HG03025 (cell line): Measurements from ENCODE around the gene PGAM5.
A peak's percentile ranks its signal among the peaks of the same experiment; 100 is the strongest.
"Not testable (repeated sequence)": the region's sequence is repeated elsewhere in the genome, so short reads cannot be mapped to it uniquely, and the experiment has no call there.

ENCODE experiments used
- ATAC-seq: cut with Tn5 transposase; IDR thresholded peaks from one replicate; pipeline ENCODE4 v1.9.1; 2021; ENCODE audit warnings: mild to moderate bottlenecking, moderate library complexity; ENCODE audit not compliant: unreplicated experiment, low FRiP score

The PGAM5 gene

DNA sequence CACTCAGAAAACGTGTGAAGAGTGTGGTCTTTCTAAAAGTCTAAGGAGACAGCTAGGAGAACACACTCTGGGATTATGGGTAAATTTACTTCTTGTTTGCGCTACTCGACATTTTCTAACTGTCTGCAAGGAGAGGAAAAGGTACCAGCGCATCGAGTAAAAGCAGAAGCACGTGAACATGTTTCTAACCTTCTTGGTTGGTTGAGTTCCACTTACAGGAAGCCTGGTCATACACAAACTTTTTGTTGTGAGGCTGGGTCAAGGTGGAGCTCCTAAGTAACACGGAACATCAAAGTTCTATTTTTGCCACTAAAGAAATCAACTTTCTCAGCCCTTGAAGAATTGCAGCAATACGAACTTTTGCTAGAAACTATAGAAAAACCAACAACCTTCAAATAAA lies 31.0 kb downstream of the PGAM5 start:
- ATAC-seq, result no peak

DNA sequence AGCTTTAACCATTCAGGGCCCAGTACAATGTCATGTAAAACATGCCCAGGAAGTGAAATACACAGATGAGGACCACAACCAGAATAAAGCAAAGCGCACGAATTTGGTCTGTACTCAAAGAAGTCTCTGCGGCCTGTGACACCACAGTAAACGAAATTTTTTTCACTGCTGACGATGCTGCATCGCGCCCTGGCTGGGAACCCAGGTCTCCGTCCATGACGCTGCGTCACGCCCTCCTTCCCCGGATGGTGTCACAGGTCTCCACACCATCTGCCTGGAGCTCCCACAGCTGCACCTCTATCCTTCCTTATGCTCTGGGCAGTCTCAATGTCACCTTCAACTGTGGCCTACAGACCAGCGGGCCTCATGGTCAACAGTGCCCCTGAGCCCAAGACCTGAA lies 33.2 kb downstream of the PGAM5 start:
- ATAC-seq, result no peak

DNA sequence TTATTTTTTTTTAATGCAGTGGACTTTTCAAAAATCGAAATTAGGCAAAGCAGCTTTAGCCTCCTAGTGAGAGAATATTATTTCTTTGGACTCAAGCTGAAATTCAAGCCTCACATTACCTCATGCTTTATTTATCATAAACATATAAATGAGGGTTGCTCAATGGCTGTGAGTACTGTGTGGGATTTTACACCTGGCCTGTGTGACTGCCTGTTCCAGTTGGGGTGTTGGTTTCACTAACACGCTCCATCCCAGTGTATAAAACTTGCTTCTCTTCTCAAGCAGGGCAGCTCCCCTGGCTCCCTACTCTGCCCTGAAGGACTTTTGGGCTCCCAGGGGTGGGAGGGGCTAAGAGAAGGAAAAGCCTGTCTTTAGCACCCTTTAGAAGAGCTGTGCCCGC lies 36.0 kb downstream of the PGAM5 start:
- ATAC-seq, result no peak

DNA sequence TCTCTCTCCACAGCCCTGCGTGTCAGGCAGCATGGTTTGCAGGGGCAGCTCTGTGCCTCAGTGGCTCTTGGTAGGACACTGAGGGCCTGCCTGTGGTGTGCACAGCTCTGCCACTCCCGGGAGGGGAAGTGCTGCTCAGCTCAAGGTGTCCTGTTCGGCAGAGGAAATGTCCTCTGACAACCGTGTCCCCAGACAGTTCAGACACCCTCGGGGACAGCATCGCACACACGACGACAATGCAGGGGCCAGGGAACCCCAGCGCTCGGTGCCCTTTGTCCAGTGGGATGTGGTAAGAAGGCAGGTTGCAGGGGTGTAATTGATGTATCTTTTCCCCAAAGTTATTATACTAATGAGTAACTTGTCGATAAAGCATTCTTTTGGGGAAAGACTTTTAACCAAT lies 36.8 kb downstream of the PGAM5 start:
- no peak for ATAC-seq

DNA sequence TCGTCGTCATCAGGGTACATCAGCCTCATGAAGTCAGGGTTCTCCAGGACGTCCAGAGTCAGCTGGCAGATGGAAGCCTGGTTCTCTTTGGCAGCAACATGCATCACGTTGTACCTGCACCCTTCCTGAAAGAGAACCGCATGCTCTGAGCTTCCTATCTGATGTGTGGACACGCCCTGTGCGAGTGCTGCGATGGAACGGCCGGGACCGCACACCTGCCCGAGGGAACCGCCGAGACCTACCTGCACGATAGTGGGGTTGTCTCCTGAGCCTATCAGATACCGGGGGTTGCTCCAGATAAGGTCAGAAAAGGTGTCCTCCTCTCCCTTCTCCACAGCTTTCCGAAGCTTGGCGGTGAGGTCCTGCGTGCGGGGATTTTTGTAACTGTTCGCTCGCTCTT lies 37.3 kb downstream of the PGAM5 start:
- ATAC-seq, result no peak

DNA sequence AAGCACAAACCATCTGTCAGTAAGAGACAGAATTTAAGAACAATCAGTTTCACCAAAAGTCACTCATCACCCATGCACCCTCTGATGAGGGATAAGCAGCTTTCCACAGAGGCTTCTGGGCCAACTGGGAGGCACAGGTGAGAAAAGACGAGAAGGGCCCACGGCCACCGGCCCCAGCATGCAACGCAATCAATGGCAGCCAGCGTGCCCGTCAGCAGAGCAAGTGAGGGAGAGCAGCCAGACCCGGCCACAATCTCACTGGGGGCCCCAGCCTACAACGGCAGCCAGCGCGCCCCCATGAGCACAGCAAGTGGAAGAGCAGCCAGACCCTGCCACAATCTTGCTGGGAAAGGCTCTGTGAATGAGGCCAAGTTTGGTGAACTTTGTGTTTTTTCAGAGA lies 37.7 kb downstream of the PGAM5 start:
- no peak for ATAC-seq

DNA sequence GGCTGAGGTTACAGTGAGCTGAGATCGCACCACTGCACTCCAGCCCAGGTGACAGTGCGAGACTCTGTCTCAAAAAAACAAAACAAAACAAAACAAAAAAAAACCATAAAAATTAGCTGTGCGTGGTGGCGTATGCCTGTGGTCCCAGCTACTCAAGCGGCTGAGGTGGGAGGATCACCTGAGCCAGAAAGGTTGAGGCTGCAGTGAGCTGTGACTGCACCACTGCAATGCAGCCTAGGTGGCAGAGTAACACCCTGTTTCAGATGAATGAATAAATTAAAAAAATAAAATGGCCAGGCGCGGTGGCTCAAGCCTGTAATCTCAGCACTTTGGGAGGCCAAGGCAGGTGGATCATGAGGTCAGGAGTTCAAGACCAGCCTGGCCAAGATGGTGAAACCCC lies 43.0 kb downstream of the PGAM5 start:
- ATAC-seq, result not testable (repeated sequence)

DNA sequence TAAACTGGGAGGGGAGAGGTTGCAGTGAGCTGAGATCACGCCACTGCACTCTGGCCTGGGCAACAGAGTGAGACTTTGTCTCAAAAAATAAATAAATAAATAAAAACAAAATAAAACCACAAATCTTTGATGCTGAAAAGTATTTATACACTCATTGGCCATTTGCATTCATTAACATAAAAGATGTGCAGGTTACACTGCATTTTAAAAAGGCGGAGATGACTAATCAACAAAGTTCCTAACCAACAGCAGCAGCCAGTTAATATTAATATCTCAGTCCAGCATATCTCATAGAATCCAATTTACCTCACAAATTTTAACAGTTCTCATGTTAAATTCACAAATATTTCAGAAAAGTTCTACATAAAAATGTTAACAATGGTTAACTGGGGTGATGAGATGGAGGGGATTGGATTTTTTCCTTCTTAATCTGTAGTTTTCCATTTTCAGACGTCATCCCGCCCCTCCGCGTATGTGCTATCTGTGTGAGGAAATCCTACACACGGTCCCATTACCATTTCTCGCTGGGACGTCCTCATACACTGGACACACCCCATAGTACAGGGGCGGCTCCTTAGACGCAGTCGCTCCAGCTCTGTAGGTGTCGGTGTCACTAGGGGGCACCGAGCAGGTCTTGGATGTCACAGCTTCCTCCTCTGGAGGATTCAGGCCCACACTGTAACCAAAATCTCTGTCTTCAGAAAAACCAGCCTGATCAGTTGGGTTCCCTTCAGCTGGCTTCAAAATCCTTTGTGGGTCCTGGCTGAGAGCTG lies 43.7 kb downstream of the PGAM5 start:
- no peak for ATAC-seq

DNA sequence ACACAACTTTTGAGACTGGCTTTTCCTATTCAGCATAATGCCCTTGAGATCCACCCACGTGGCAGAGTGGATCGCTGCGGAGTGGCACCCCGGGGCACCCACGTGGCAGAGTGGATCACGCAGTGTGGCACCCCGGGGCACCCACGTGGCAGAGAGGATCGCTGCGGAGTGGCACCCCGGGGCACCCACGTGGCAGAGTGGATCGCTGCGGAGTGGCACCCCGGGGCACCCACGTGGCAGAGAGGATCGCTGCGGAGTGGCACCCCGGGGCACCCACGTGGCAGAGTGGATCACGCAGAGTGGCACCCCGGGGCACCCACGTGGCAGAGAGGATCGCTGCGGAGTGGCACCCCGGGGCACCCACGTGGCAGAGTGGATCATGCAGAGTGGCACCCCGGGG lies 48.2 kb downstream of the PGAM5 start:
- ATAC-seq, result not testable (repeated sequence)

DNA sequence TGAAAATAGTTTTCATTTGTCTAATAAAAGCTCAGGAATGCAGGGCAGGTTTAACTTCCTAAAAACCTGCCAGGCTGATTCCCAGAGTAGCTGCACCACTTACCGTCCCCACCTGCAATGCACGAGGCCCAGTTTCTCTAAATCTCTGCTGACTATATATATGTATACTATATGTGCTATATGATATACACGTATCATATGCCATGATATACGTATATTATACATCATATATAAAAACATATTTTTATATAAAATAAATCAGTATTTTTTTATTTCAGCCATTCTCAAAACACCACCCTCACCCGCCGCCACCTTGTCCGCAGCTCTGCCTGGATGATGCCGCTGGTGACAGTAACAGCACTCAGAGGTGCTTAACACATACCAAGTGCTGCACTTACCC lies 48.7 kb downstream of the PGAM5 start:
- ATAC-seq, result no peak

DNA sequence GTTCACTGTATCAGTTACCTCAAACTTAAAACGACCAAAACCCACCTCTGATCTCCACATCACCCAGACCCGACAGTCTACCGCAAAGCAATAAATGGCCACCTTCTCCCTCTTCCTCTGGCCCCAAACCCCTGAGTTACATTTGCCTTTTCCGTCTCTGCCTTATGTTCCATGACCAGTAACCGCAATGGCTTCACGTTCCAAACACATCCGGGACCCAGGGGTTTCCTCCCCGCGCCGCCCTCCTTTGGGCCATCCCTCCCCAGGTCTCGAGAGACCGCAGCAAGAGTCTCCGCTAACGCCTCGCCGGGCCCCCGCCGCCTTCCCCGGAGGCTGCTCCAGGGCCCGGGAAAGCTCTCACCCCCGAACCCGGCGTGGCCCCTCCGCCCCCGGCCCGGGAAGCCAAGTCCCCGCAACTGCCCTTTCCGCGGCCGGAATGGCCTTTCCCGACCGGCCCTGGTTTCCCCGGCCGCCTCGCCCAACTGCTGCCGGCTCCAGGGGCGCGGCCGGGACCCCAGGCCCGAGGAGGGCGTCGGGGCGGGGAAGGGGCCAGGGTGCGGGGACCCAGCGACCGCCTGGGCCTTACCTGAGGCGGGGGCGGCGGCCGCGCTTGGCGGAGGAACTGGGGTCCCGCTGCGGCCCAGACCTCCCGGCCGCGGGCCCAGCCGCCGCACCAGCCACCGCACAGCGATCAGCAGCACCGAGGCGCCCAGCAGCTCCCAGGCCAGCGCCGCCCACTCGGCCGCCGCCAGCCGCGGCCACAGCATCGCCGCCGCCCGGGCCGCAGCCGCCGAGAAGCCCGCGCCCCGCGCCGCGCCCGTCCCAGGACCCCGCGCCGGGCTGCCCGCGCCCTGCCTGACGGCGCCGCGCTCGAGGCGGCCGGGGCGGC lies 50.6 kb downstream of the PGAM5 start, which contains the start of gene ANKLE2:
TSS of gene ANKLE2 (minus strand) at position 801 of the 889 bp plus-strand sequence. CDS start at position 767, 34 bp downstream.
- ATAC-seq, result peak; percentile 38

DNA sequence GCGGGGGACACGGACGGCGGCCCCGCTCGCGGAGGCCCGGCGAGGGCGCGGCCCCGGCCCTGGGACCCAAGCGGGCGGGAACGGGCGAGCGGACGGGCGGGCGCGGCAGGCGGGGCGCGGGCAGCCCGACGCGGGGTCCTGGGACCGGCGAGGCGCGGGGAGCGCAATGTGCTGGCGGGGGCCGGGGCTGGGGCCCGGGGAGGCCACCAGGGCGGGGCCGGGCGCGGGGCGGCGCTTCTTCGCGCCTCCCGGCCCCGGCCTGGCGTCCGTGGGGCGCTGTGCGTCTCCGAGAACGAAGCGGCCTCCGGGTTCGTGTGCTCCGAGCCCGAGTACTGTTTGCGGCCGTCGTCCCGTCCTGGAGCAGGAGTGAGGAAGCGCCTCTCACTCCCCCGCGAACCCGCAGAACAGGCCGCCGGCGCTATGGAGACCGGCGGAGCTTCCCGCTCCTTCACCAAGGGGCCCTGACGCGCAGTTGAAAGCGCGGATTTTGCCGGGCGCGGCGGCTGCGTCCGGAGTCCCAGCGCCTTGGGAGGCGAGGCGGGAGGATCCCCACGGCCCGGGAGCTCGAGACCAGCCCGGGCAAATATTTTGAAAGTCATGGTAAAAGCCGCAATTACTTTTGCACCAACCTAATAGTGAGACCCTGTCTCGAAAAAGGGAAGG lies 51.4 kb downstream of the PGAM5 start:
- peak; percentile 49 for ATAC-seq

DNA sequence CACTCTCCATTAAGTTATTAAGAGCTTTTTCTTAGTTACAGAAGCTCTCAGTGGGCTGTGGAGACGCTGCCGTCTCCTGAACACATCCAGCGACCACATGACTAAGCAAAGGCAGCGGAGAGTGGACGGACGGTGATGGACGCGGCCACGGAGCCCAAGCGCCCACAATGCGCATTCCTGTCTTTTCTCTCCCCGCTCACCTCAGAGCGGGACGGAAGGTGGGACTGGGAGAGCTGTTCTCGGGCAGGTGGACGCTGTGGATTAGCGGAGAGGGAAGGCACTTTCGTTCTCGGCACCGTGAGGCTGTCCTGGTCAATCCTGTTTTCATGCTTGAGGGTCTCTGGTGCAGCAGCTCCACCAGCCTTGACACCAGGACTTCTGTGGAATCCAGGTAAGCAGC lies 53.6 kb downstream of the PGAM5 start:
- ATAC-seq, result no peak

DNA sequence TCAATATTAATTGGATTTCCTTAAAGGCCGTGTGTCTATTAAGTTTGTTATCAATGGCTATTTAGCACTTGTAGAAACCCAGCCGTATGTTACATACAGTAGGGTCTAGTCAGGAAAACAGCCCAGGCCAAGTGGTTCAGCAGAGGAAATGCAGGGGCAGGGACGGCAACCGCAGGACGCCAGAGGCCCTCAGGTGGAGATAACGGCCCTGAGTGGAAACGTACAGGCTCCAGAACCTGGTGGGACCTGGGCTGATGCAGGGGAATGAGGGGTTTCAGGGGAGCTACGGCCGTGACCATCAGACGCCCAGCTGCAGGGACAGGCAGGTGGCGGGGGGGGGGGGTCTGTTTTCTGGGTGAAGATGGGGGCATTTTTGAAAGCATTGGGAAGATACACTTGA lies 54.7 kb downstream of the PGAM5 start:
- no peak for ATAC-seq

DNA sequence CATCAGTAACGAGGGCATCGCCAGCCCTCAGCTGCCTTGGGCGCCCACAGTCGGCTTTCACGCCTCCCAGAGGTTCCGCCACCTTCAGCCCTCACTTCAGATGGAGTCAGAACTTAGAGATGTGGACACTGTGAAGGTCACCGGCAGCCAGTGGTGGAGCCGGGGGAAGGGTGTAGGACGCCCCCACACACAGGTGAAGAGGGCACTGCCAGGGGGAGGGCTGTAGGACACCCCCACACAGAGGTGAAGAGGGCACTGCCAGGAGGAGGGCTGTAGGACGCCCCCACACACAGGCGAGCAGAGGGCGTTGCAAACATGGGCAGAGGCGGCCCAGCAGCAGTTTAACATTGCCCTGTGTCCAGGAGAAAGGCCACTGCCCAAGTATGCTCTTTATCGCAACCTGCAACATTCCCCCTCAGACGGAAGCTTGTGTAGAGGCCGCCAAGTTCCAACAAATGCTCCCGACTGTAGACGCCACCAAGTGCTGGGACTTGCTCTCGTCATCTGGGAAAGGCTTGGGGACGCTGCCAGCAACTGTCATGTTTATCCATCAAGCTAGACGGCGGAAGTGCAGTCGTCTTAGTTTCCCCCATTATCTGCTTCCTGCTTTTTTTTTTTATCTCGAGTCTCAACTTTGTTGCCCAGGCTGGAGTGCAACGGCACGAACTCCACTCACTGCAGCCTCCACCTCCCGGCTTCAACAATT lies 55.9 kb downstream of the PGAM5 start:
- no peak for ATAC-seq

DNA sequence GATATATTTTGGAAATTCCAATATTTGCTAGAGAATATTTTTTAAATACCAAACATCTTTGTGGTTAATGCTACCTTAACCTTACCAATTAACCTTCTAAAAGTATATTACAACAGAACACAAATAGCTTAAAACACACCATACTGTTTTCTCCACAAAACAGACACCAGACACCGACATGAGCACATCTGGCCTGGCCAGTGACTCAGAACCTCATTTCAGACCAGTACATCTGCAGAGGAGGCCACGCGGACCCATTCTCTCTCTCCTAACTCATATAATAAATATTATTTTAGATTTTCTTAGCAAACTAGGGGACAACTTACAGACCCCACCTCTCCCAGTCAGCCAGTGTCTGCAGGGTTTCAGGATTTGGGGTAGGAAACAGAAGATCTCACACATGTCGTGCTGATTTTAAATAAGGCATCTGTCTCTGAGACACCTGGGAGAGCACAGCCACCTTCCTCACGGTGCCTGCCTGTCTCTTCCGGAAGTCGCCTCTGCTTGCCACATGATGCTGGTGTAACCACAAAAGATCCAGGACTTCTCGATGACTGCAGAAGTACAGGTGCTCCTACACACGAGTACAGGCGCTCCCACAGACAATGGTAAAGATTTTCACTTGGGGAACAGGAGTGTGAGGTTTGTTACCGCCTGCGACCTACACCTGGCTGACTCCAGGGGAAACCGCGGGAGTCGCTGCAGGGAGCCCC lies 60.6 kb downstream of the PGAM5 start:
- no peak for ATAC-seq
